Smooth muscle cell (in vitro differentiated cells): Measurements from ENCODE around the gene OR52E1. TPM values are rescaled to one million over a fixed set of nuclear protein-coding genes. Genes with fewer than 3 reads are reported as not detected.

Experiments
- DNase-seq: peaks from one replicate; lab custom pipeline; 2025; ENCODE audit not compliant: unreplicated experiment; lab: John Stamatoyannopoulos, UW
- H2AFZ ChIP-seq: fragments of 200-600 bp; sonication (generic); 2 replicates; pipeline ENCODE4 v1.6.0; 2016; ENCODE audit warnings: antibody characterized with exemption, low read depth, mild to moderate bottlenecking
- H3F3A ChIP-seq: fragments of 200-600 bp; sonication (generic); 2 replicates; pipeline ENCODE4 v1.6.0; 2017; ENCODE audit warnings: antibody characterized with exemption, low read depth
- H3K27ac ChIP-seq: fragments of 200-600 bp; sonication (generic); 2 replicates; pipeline ENCODE4 v1.5.1; 2016; ENCODE audit warnings: low read depth, mild to moderate bottlenecking
- H3K27me3 ChIP-seq: fragments of 200-600 bp; sonication (generic); 2 replicates; pipeline ENCODE4 v1.6.1; 2016; ENCODE audit warnings: low read depth, mild to moderate bottlenecking
- H3K36me3 ChIP-seq: fragments of 200-600 bp; sonication (generic); 2 replicates; pipeline ENCODE4 v1.5.1; 2016; ENCODE audit warnings: low read depth
- H3K4me1 ChIP-seq: fragments of 200-600 bp; sonication (generic); 2 replicates; pipeline ENCODE4 v1.5.1; 2016; ENCODE audit warnings: low read depth
- H3K4me2 ChIP-seq: fragments of 200-600 bp; sonication (generic); 2 replicates; pipeline ENCODE4 v1.6.0; 2016; ENCODE audit warnings: mild to moderate bottlenecking
- H3K4me3 ChIP-seq: fragments of 200-600 bp; sonication (generic); 2 replicates; pipeline ENCODE4 v1.5.1; 2016; ENCODE audit warnings: mild to moderate bottlenecking
- H3K79me2 ChIP-seq: fragments of 200-600 bp; sonication (generic); 2 replicates; pipeline ENCODE4 v1.6.0; 2016; ENCODE audit warnings: low read depth, mild to moderate bottlenecking
- H3K9ac ChIP-seq: fragments of 200-600 bp; sonication (generic); 2 replicates; pipeline ENCODE4 v1.6.0; 2016; ENCODE audit warnings: low read depth
- H3K9me3 ChIP-seq: fragments of 200-600 bp; sonication (generic); replicated peaks from 2 replicates; pipeline ENCODE4 v1.5.1; 2016; ENCODE audit warnings: low read depth
- H4K20me1 ChIP-seq: fragments of 200-600 bp; sonication (generic); 2 replicates; pipeline ENCODE4 v1.6.0; 2016; ENCODE audit warnings: low read depth
- CTCF ChIP-seq: fragments of 200-600 bp; sonication (generic); IDR thresholded peaks from 2 replicates; pipeline ENCODE4 v1.5.1; 2017; ENCODE audit warnings: borderline replicate concordance, mild to moderate bottlenecking, antibody characterized with exemption; ENCODE audit not compliant: insufficient read depth, poor library complexity, severe bottlenecking
- WGBS: methylation state at CpG from one replicate; pipeline ENCODE4 v1.1.7; 2016; ENCODE audit warnings: low lambda C conversion rate; 5-methylcytosine and 5-hydroxymethylcytosine counted together
- polyA plus RNA-seq: library from polyadenylated mRNA; unstranded; fragments of >200 nt; fragmentation: Nextera tagmentation; extraction: Ambion mirVana; gene quantifications from 2 replicates; pipeline ENCODE4 v1.2.1, GENCODE V29; 2016
- total RNA-seq: library from RNA; depleted of rRNA; stranded (reverse); fragments of >200 nt; gene quantifications from 2 replicates; pipeline ENCODE4 v1.2.3, GENCODE V29; 2014

The OR52E1 gene
- total and polyA plus RNA-seq, 2 experiments from 2014 or later = not detected

GRCh38 chr11:5088556-5088955 is 19.2 kb downstream of the OR52E1 start:
- H3K9ac ChIP-seq = no peak overlapping the region
- no peak overlapping the region for H3K4me2 ChIP-seq
- H2AFZ ChIP-seq = no peak overlapping the region
- H3K4me3 ChIP-seq = no peak overlapping the region
- H3K79me2 ChIP-seq = no peaks in the 10 kb centered on the region
- peaks cover 8% of the 10 kb centered on the region for H3K4me1 ChIP-seq
- no peaks in the 10 kb centered on the region for H3K9me3 ChIP-seq
- DNase-seq = no peak
- H3K36me3 ChIP-seq = no peaks in the 10 kb centered on the region
- no peaks in the 10 kb centered on the region for H4K20me1 ChIP-seq
- no peaks in the 10 kb centered on the region for H3K27me3 ChIP-seq
- no peak for TF ChIP-seq CTCF
- H3F3A ChIP-seq = no peaks in the 10 kb centered on the region
- no peak overlapping the region for H3K27ac ChIP-seq

- H3K4me3 ChIP-seq = no peak overlapping the region
- H3K9me3 ChIP-seq = no peaks in the 10 kb centered on the region
- H4K20me1 ChIP-seq = no peaks in the 10 kb centered on the region
- no peak overlapping the region for H3K27ac ChIP-seq
- H3K36me3 ChIP-seq = no peaks in the 10 kb centered on the region
- H2AFZ ChIP-seq = no peak overlapping the region
- H3F3A ChIP-seq = no peaks in the 10 kb centered on the region
- no peak for TF ChIP-seq CTCF
- 96% methylated on average over 1 of the region's 1 CpG for WGBS
- no peak overlapping the region for H3K4me2 ChIP-seq
- no peaks in the 10 kb centered on the region for H3K79me2 ChIP-seq
- H3K9ac ChIP-seq = no peak overlapping the region
- no peak for DNase-seq
- H3K4me1 ChIP-seq = peaks cover 8% of the 10 kb centered on the region
- no peaks in the 10 kb centered on the region for H3K27me3 ChIP-seq
Measured at GRCh38 chr11:5090668-5091067, 21.3 kb downstream of the OR52E1 start.

GRCh38 chr11:5092821-5093585 is 23.6 kb downstream of the OR52E1 start:
- Histone ChIP-seq H3K9ac (no peak overlapping the region), H3K27me3 (no peaks in the 10 kb centered on the region), H3K27ac (no peak overlapping the region), H3K4me3 (no peak overlapping the region), H3K9me3 (no peaks in the 10 kb centered on the region), H3K4me1 (peaks cover 8% of the 10 kb centered on the region), H4K20me1 (no peaks in the 10 kb centered on the region), H2AFZ (no peak overlapping the region), H3K79me2 (no peaks in the 10 kb centered on the region), H3F3A (no peaks in the 10 kb centered on the region), H3K4me2 (no peak overlapping the region), H3K36me3 (no peaks in the 10 kb centered on the region)
- 84% methylated on average over 8 of the region's 8 CpGs for WGBS
- no peak for DNase-seq
- no peak for TF ChIP-seq CTCF

- Histone ChIP-seq H3K9ac (no peak overlapping the region), H3K27ac (no peak overlapping the region), H3K27me3 (no peaks in the 10 kb centered on the region), H3K4me3 (no peak overlapping the region), H2AFZ (no peak overlapping the region), H3K36me3 (no peaks in the 10 kb centered on the region), H3K4me2 (no peak overlapping the region), H3F3A (no peaks in the 10 kb centered on the region), H3K79me2 (no peaks in the 10 kb centered on the region), H4K20me1 (no peaks in the 10 kb centered on the region), H3K9me3 (no peaks in the 10 kb centered on the region), H3K4me1 (no peaks in the 10 kb centered on the region)
- WGBS = 77% methylated on average over 2 of the region's 2 CpGs
- no peak for DNase-seq
- no peak for TF ChIP-seq CTCF
Measured at GRCh38 chr11:5096011-5096410, 26.6 kb downstream of the OR52E1 start.
